ENCODE results near the gene LRRC43. TPM values are rescaled to one million over a fixed set of nuclear protein-coding genes. Genes with fewer than 3 reads are reported as not detected.

The LRRC43 gene
- total and polyA plus RNA-seq, 10 of the 15 experiments (the other 5 are each of a cell fraction or from before 2014, with no cell fraction given) = 0.23 TPM; not detected in 9

DNA sequence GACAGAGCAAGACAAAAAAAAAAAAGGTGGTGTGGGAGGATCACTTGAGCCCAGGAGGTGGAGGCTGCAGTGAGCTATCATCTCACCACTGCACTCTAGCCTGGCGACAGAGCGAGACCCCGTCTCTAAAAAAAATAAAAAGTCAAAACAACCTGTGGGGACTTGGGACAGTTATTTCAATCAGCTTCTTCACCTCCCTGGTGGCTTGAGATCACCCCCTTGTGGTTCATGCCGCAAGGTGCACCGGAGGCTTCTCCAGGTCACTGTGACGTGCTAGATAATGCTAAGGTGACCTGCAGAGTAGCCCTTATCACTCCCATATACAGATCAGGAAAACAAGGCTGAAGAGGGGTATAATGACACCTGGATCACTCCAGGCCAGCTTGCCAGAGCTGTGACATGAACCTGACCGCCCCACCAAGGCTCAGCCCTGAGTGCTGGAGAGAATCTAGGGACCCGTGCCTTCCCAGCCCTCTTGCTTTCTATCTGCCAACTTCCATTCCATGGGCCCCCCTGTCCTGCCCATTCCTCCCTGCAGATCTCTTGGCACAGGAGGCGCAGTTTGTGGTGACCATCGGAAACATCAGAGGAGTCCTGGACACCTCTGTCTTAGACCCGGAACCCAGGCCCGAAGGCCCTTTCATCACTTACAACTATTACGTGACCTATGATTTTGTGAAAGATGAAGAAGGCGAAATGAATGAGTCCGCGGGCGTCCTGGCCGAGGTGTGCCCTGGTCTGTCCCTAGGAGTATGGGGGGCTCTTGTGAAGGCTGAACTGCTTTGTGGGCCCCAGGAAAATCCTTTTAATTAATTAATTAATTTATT, 8.1 kb downstream of the LRRC43 start (continued):
- TF ChIP-seq GATAD2B (conservative IDR thresholded peaks at IDR 0.05; ENCODE audit: low read depth) = no peak
- no peak for TF ChIP-seq TAF1 (IDR thresholded peaks at IDR 0.05; ENCODE audit: borderline replicate concordance, low read depth, low read length)
- TF ChIP-seq, protein P1, sequence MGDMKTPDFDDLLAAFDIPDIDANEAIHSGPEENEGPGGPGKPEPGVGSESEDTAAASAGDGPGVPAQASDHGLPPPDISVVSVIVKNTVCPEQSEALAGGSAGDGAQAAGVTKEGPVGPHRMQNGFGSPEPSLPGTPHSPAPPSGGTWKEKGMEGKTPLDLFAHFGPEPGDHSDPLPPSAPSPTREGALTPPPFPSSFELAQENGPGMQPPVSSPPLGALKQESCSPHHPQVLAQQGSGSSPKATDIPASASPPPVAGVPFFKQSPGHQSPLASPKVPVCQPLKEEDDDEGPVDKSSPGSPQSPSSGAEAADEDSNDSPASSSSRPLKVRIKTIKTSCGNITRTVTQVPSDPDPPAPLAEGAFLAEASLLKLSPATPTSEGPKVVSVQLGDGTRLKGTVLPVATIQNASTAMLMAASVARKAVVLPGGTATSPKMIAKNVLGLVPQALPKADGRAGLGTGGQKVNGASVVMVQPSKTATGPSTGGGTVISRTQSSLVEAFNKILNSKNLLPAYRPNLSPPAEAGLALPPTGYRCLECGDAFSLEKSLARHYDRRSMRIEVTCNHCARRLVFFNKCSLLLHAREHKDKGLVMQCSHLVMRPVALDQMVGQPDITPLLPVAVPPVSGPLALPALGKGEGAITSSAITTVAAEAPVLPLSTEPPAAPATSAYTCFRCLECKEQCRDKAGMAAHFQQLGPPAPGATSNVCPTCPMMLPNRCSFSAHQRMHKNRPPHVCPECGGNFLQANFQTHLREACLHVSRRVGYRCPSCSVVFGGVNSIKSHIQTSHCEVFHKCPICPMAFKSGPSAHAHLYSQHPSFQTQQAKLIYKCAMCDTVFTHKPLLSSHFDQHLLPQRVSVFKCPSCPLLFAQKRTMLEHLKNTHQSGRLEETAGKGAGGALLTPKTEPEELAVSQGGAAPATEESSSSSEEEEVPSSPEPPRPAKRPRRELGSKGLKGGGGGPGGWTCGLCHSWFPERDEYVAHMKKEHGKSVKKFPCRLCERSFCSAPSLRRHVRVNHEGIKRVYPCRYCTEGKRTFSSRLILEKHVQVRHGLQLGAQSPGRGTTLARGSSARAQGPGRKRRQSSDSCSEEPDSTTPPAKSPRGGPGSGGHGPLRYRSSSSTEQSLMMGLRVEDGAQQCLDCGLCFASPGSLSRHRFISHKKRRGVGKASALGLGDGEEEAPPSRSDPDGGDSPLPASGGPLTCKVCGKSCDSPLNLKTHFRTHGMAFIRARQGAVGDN (IDR thresholded peaks at IDR 0.05) = no peak
- no peak for TF ChIP-seq SRF (IDR thresholded peaks at IDR 0.05; ENCODE audit: low read depth in 2 of 2, low read length in 2 of 2)
- TF ChIP-seq RBBP5 (conservative IDR thresholded peaks at IDR 0.05) = no peak
- no peak for TF ChIP-seq SUPT20H (IDR thresholded peaks at IDR 0.05; ENCODE audit: borderline replicate concordance, control insufficient read depth, low read depth, low read length)
- no peak for TF ChIP-seq SMAD5 (IDR thresholded peaks at IDR 0.05; ENCODE audit: low read depth)
- no peak for TF ChIP-seq PAX5 (IDR thresholded peaks at IDR 0.05; ENCODE audit: borderline replicate concordance, low read depth, low read length)
- TF ChIP-seq ZSCAN29 (IDR thresholded peaks at IDR 0.05) = no peak
- TF ChIP-seq POLR2A (IDR thresholded peaks at IDR 0.05; ENCODE audit: low read depth, low read length) = no peak
- peak; percentile 98 for TF ChIP-seq RAD21 (IDR thresholded peaks at IDR 0.05; ENCODE audit: insufficient read depth, low read depth, low read length)
- TF ChIP-seq STAT3 (IDR thresholded peaks at IDR 0.05; ENCODE audit: low read depth, low read length) = no peak
- TF ChIP-seq ZNF384 (IDR thresholded peaks at IDR 0.05; ENCODE audit: borderline replicate concordance, low read depth, low read length) = peak; percentile 60
- TF ChIP-seq EGR1 (IDR thresholded peaks at IDR 0.05; ENCODE audit: borderline replicate concordance in 1 of 2, low read depth in 2 of 2, low read length in 2 of 2) = no peak
- TF ChIP-seq CEBPB (IDR thresholded peaks at IDR 0.05; ENCODE audit: borderline replicate concordance in 1 of 2, low read depth in 2 of 2, low read length in 2 of 2) = no peak
- no peak for TF ChIP-seq JUNB (IDR thresholded peaks at IDR 0.05)
- TF ChIP-seq, protein P2, sequence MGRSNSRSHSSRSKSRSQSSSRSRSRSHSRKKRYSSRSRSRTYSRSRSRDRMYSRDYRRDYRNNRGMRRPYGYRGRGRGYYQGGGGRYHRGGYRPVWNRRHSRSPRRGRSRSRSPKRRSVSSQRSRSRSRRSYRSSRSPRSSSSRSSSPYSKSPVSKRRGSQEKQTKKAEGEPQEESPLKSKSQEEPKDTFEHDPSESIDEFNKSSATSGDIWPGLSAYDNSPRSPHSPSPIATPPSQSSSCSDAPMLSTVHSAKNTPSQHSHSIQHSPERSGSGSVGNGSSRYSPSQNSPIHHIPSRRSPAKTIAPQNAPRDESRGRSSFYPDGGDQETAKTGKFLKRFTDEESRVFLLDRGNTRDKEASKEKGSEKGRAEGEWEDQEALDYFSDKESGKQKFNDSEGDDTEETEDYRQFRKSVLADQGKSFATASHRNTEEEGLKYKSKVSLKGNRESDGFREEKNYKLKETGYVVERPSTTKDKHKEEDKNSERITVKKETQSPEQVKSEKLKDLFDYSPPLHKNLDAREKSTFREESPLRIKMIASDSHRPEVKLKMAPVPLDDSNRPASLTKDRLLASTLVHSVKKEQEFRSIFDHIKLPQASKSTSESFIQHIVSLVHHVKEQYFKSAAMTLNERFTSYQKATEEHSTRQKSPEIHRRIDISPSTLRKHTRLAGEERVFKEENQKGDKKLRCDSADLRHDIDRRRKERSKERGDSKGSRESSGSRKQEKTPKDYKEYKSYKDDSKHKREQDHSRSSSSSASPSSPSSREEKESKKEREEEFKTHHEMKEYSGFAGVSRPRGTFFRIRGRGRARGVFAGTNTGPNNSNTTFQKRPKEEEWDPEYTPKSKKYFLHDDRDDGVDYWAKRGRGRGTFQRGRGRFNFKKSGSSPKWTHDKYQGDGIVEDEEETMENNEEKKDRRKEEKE (IDR thresholded peaks at IDR 0.05) = no peak
- TF ChIP-seq, protein P3, sequence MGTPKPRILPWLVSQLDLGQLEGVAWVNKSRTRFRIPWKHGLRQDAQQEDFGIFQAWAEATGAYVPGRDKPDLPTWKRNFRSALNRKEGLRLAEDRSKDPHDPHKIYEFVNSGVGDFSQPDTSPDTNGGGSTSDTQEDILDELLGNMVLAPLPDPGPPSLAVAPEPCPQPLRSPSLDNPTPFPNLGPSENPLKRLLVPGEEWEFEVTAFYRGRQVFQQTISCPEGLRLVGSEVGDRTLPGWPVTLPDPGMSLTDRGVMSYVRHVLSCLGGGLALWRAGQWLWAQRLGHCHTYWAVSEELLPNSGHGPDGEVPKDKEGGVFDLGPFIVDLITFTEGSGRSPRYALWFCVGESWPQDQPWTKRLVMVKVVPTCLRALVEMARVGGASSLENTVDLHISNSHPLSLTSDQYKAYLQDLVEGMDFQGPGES (IDR thresholded peaks at IDR 0.05) = no peak
- TF ChIP-seq, protein P4, sequence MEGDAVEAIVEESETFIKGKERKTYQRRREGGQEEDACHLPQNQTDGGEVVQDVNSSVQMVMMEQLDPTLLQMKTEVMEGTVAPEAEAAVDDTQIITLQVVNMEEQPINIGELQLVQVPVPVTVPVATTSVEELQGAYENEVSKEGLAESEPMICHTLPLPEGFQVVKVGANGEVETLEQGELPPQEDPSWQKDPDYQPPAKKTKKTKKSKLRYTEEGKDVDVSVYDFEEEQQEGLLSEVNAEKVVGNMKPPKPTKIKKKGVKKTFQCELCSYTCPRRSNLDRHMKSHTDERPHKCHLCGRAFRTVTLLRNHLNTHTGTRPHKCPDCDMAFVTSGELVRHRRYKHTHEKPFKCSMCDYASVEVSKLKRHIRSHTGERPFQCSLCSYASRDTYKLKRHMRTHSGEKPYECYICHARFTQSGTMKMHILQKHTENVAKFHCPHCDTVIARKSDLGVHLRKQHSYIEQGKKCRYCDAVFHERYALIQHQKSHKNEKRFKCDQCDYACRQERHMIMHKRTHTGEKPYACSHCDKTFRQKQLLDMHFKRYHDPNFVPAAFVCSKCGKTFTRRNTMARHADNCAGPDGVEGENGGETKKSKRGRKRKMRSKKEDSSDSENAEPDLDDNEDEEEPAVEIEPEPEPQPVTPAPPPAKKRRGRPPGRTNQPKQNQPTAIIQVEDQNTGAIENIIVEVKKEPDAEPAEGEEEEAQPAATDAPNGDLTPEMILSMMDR (IDR thresholded peaks at IDR 0.05 in 2 of 3, conservative IDR thresholded peaks at IDR 0.05 in 1 of 3; ENCODE audit: control insufficient read depth in 2 of 3, extremely low read depth in 1 of 3, insufficient read depth in 1 of 3, low read depth in 3 of 3, low read length in 3 of 3) = peak; percentile 89 to 93 (median 90)
- no peak for TF ChIP-seq ZNF207 (IDR thresholded peaks at IDR 0.05; ENCODE audit: borderline replicate concordance)

Data from GM12878 (cell line).